Mesenchymal stem cell (in vitro differentiated cells and primary cell): Measurements from ENCODE around the gene KLF16.

Experiments
- DNase-seq: peaks from one replicate; pipeline ENCODE4 v3.0.0-alpha.2; 2013
- H2AFZ ChIP-seq: one replicate; pipeline ENCODE4 v1.6.1; 2013; ENCODE audit warnings: low read depth, mild to moderate bottlenecking, control low read depth, inconsistent platforms, low read length, moderate library complexity
- H2AK5ac ChIP-seq: 2 replicates; pipeline ENCODE4 v1.6.1; 2013; ENCODE audit warnings: low read length, moderate library complexity, mild to moderate bottlenecking, inconsistent platforms; ENCODE audit not compliant: severe bottlenecking
- H2BK120ac ChIP-seq: one replicate; pipeline ENCODE4 v1.6.1; 2013; ENCODE audit warnings: low read depth, mild to moderate bottlenecking, inconsistent platforms, low read length, moderate library complexity
- H2BK12ac ChIP-seq, 2 experiments: one replicate each; pipeline ENCODE4 v1.6.1; 2013; ENCODE audit warnings: inconsistent platforms in 2 of 2, low read length in 2 of 2, mild to moderate bottlenecking in 2 of 2, moderate library complexity in 2 of 2, control low read depth in 1 of 2
- H2BK15ac ChIP-seq: one replicate; pipeline ENCODE4 v1.6.1; 2013; ENCODE audit warnings: mild to moderate bottlenecking, low read depth, inconsistent platforms; ENCODE audit not compliant: poor library complexity, severe bottlenecking
- H2BK5ac ChIP-seq: 2 replicates; pipeline ENCODE4 v1.6.1; 2013; ENCODE audit warnings: low read depth, mild to moderate bottlenecking, low read length, control low read depth, inconsistent platforms; ENCODE audit not compliant: poor library complexity, severe bottlenecking
- H3K14ac ChIP-seq, 2 experiments: one replicate each; pipeline ENCODE4 v1.6.1; 2013; ENCODE audit warnings: inconsistent platforms in 2 of 2, low read length in 2 of 2, control low read depth in 1 of 2, mild to moderate bottlenecking in 1 of 2, moderate library complexity in 1 of 2
- H3K18ac ChIP-seq, 2 experiments: one replicate each; pipeline ENCODE4 v1.6.1; 2013; ENCODE audit warnings: inconsistent platforms in 2 of 2, low read length in 2 of 2, control low read depth in 1 of 2, low read depth in 1 of 2, mild to moderate bottlenecking in 1 of 2
- H3K23ac ChIP-seq, 2 experiments: one replicate each; pipeline ENCODE4 v1.6.1; 2013; ENCODE audit warnings: inconsistent platforms in 2 of 2, low read length in 2 of 2, mild to moderate bottlenecking in 2 of 2, moderate library complexity in 2 of 2, control low read depth in 1 of 2
- H3K27ac ChIP-seq: 2 replicates; pipeline ENCODE4 v1.5.1; 2013; ENCODE audit warnings: mild to moderate bottlenecking, moderate library complexity, low read length, control low read depth, inconsistent platforms; ENCODE audit not compliant: poor library complexity, severe bottlenecking
- H3K27me3 ChIP-seq, 2 experiments: 2 replicates each; pipeline versions ENCODE4 v1.6.1 to v1.7.0; 2013; ENCODE audit warnings: low read length in 2 of 2, mild to moderate bottlenecking in 2 of 2, moderate library complexity in 2 of 2, control low read depth in 1 of 2, inconsistent platforms in 1 of 2; ENCODE audit not compliant: control insufficient read depth in 1 of 2, insufficient read depth in 1 of 2
- H3K36me3 ChIP-seq, 2 experiments: 2 replicates each; pipeline versions ENCODE4 v1.6.1 to v1.7.0; 2013; ENCODE audit warnings: low read length in 2 of 2, control low read depth in 1 of 2, inconsistent platforms in 1 of 2, low read depth in 1 of 2, mild to moderate bottlenecking in 1 of 2; ENCODE audit not compliant: insufficient read depth in 2 of 2, control insufficient read depth in 1 of 2
- H3K4ac ChIP-seq, 2 experiments: one replicate each; pipeline ENCODE4 v1.6.1; 2013; ENCODE audit warnings: inconsistent platforms in 2 of 2, low read length in 2 of 2, mild to moderate bottlenecking in 2 of 2, moderate library complexity in 2 of 2, control low read depth in 1 of 2, low read depth in 1 of 2
- H3K4me1 ChIP-seq: 2 replicates; pipeline ENCODE4 v1.6.1; 2013; ENCODE audit warnings: low read depth, low read length, control low read depth; ENCODE audit not compliant: control insufficient read depth, insufficient read depth
- H3K4me2 ChIP-seq: 2 replicates; pipeline ENCODE4 v1.6.1; 2013; ENCODE audit warnings: low read length, mild to moderate bottlenecking, inconsistent platforms; ENCODE audit not compliant: poor library complexity, severe bottlenecking
- H3K4me3 ChIP-seq, 2 experiments: 2 replicates each; pipeline versions ENCODE4 v1.5.1 to v1.7.0; 2013; ENCODE audit warnings: low read length in 2 of 2, mild to moderate bottlenecking in 2 of 2, control low read depth in 1 of 2, low read depth in 1 of 2; ENCODE audit not compliant: insufficient read depth in 1 of 2
- H3K79me1 ChIP-seq: replicated peaks from 2 replicates; pipeline ENCODE4 v1.6.1; 2013; ENCODE audit warnings: mild to moderate bottlenecking, control low read depth, low read length, inconsistent platforms; ENCODE audit not compliant: poor library complexity, severe bottlenecking
- H3K9ac ChIP-seq: 2 replicates; pipeline ENCODE4 v1.7.0; 2013; ENCODE audit warnings: mild to moderate bottlenecking, low read length, moderate library complexity
- H3K9me3 ChIP-seq: 2 replicates; pipeline ENCODE4 v1.7.0; 2013; ENCODE audit warnings: mild to moderate bottlenecking, low read length; ENCODE audit not compliant: control insufficient read depth
- H4K8ac ChIP-seq: one replicate; pipeline ENCODE4 v1.6.1; 2013; ENCODE audit warnings: inconsistent platforms, mild to moderate bottlenecking, low read length, moderate library complexity
- H4K91ac ChIP-seq: one replicate; pipeline ENCODE4 v1.6.1; 2013; ENCODE audit warnings: mild to moderate bottlenecking, low read length, inconsistent platforms
- WGBS: methylation state at CpG from one replicate; pipeline ENCODE4 v1.1.7; 2013; ENCODE audit warnings: mixed read lengths; 5-methylcytosine and 5-hydroxymethylcytosine counted together

Gene KLF16

GRCh38 chr19:1824252-1824622 lies 39.1 kb downstream of the KLF16 start:
- Histone ChIP-seq H3K18ac (no peak overlapping the region), H3K4me1 (peaks cover 34% of the 10 kb centered on the region), H4K8ac (peak overlapping the region; percentile 56), H4K91ac (peak overlapping the region; percentile 58), H3K27me3 (no peaks in the 10 kb centered on the region), H3K36me3 (peaks cover 48 to 81% of the 10 kb centered on the region in 2 experiments), H2AFZ (no peak overlapping the region), H3K4me2 (no peak overlapping the region), H2BK120ac (no peak overlapping the region), H2AK5ac (no peak overlapping the region), H3K79me1 (peaks cover 63% of the 10 kb centered on the region), H2BK5ac (no peak overlapping the region), H3K23ac (no peak overlapping the region), H3K14ac (no peak overlapping the region), H3K9ac (no peak overlapping the region), H3K4ac (no peak overlapping the region), H3K9me3 (no peaks in the 10 kb centered on the region), H3K4me3 (no peak overlapping the region), H3K27ac (no peak overlapping the region), H2BK12ac (no peak overlapping the region), H2BK15ac (no peak overlapping the region)
- WGBS, result 74% methylated on average over 14 of the region's 14 CpGs
- DNase-seq, result no peak

GRCh38 chr19:1823539-1824251 lies 39.7 kb downstream of the KLF16 start:
- no peak overlapping the region for H2BK15ac ChIP-seq
- peaks cover 34% of the 10 kb centered on the region for H3K4me1 ChIP-seq
- WGBS, result 93% methylated on average over 36 of the region's 36 CpGs
- peaks cover 50 to 83% of the 10 kb centered on the region in 2 experiments for H3K36me3 ChIP-seq
- no peak overlapping the region for H3K14ac ChIP-seq
- no peak overlapping the region for H2BK5ac ChIP-seq
- H3K4me2 ChIP-seq, result no peak overlapping the region
- H3K79me1 ChIP-seq, result peaks cover 64% of the 10 kb centered on the region
- H3K9ac ChIP-seq, result no peak overlapping the region
- H4K8ac ChIP-seq, result peak overlapping the region; percentile 56
- no peak overlapping the region for H3K18ac ChIP-seq
- H3K4me3 ChIP-seq, result no peak overlapping the region
- peak overlapping the region; percentile 13 for H2AK5ac ChIP-seq
- H3K4ac ChIP-seq, result no peak overlapping the region
- H2BK12ac ChIP-seq, result no peak overlapping the region
- H2BK120ac ChIP-seq, result no peak overlapping the region
- no peak for DNase-seq
- H3K23ac ChIP-seq, result no peak overlapping the region
- no peak overlapping the region for H2AFZ ChIP-seq
- no peaks in the 10 kb centered on the region for H3K9me3 ChIP-seq
- H3K27ac ChIP-seq, result no peak overlapping the region
- peak overlapping the region; percentile 58 for H4K91ac ChIP-seq
- H3K27me3 ChIP-seq, result no peaks in the 10 kb centered on the region

GRCh38 chr19:1823020-1823419 lies 40.4 kb downstream of the KLF16 start:
- peak overlapping the region in 1 of 2 experiments; percentile 3 for H3K4me3 ChIP-seq
- no peak overlapping the region for H2BK5ac ChIP-seq
- H2BK15ac ChIP-seq, result no peak overlapping the region
- H2BK12ac ChIP-seq, result no peak overlapping the region
- H3K4ac ChIP-seq, result no peak overlapping the region
- H3K36me3 ChIP-seq, result peaks cover 56 to 83% of the 10 kb centered on the region in 2 experiments
- H3K4me1 ChIP-seq, result peaks cover 31% of the 10 kb centered on the region
- no peak overlapping the region for H4K8ac ChIP-seq
- H3K27me3 ChIP-seq, result no peaks in the 10 kb centered on the region
- no peak overlapping the region for H3K23ac ChIP-seq
- H4K91ac ChIP-seq, result no peak overlapping the region
- H3K79me1 ChIP-seq, result peaks cover 63% of the 10 kb centered on the region
- no peak overlapping the region for H3K18ac ChIP-seq
- no peak overlapping the region for H3K14ac ChIP-seq
- H2BK120ac ChIP-seq, result no peak overlapping the region
- no peak overlapping the region for H2AK5ac ChIP-seq
- H3K9me3 ChIP-seq, result no peaks in the 10 kb centered on the region
- WGBS, result 96% methylated on average over 8 of the region's 8 CpGs
- no peak overlapping the region for H3K9ac ChIP-seq
- H3K4me2 ChIP-seq, result no peak overlapping the region
- DNase-seq, result no peak
- no peak overlapping the region for H3K27ac ChIP-seq
- no peak overlapping the region for H2AFZ ChIP-seq

GRCh38 chr19:1822210-1822609 lies 41.2 kb downstream of the KLF16 start:
- Histone ChIP-seq H3K4me1 (peaks cover 24% of the 10 kb centered on the region), H3K9ac (no peak overlapping the region), H3K4me2 (no peak overlapping the region), H3K4ac (no peak overlapping the region), H3K27ac (no peak overlapping the region), H3K36me3 (peaks cover 60 to 83% of the 10 kb centered on the region in 2 experiments), H3K18ac (no peak overlapping the region), H3K4me3 (no peak overlapping the region), H3K14ac (no peak overlapping the region), H4K8ac (peak overlapping the region; percentile 9), H3K9me3 (no peaks in the 10 kb centered on the region), H3K27me3 (no peaks in the 10 kb centered on the region), H3K79me1 (peaks cover 63% of the 10 kb centered on the region), H2BK5ac (no peak overlapping the region), H2AK5ac (no peak overlapping the region), H2AFZ (no peak overlapping the region), H2BK15ac (no peak overlapping the region), H3K23ac (no peak overlapping the region), H2BK12ac (no peak overlapping the region), H4K91ac (peak overlapping the region; percentile 43), H2BK120ac (no peak overlapping the region)
- DNase-seq, result no peak
- WGBS, result 98% methylated on average over 19 of the region's 19 CpGs
